Sigmoid colon (tissue), 4 donors: ENCODE measurements around the gene KEAP1.

ENCODE experiments used
- POLR2A ChIP-seq, 2 donors: fragments of 450-650 bp; IDR thresholded peaks; one replicate each; pipeline ENCODE4 v1.6.1; 2016; ENCODE audit warnings: antibody characterized with exemption in 2 of 2, mild to moderate bottlenecking in 2 of 2, moderate library complexity in 2 of 2
- POLR2AphosphoS5 ChIP-seq, 4 donors: sonication (generic); formaldehyde crosslinking; IDR thresholded peaks; one replicate each; pipeline ENCODE4 v1.6.1; 2017; ENCODE audit warnings: antibody characterized with exemption in 4 of 4
- TF ChIP-seq, protein P1 (sequence below), 4 experiments: fragments of 450-650 bp in 3 of 4; fragments of 200-600 bp in 1 of 4; IDR thresholded peaks; one replicate each; pipeline ENCODE4 v1.5.1; 2016 to 2019; ENCODE audit warnings: antibody characterized with exemption in 4 of 4, mild to moderate bottlenecking in 3 of 4, moderate library complexity in 2 of 4

DNA sequence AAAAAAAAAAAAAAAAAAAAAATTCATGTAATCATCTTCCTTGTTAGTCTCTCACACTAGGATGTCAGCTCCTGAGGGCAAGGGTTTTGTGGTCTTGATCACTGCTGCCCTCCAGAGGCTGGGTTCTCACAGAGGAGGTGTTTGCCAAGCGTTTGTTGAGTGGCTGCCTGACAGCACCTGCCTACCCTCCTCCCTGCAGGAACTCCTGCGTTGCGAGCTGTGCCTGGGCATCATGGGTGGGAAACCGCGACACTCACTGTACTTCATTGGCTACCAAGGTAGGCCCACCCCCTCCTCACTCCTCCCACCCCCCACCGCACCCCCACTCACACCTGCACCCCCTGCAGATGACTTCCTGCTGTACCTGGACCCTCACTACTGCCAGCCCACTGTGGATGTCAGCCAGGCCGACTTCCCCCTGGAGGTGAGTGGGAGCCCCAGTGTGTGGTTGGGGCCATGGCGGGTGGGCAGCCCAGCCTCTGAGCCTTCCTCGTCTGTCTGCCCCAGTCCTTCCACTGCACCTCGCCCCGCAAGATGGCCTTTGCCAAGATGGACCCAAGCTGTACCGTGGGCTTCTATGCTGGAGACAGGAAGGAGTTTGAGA is 48.6 kb upstream of the KEAP1 start:
- TF ChIP-seq, protein P1, sequence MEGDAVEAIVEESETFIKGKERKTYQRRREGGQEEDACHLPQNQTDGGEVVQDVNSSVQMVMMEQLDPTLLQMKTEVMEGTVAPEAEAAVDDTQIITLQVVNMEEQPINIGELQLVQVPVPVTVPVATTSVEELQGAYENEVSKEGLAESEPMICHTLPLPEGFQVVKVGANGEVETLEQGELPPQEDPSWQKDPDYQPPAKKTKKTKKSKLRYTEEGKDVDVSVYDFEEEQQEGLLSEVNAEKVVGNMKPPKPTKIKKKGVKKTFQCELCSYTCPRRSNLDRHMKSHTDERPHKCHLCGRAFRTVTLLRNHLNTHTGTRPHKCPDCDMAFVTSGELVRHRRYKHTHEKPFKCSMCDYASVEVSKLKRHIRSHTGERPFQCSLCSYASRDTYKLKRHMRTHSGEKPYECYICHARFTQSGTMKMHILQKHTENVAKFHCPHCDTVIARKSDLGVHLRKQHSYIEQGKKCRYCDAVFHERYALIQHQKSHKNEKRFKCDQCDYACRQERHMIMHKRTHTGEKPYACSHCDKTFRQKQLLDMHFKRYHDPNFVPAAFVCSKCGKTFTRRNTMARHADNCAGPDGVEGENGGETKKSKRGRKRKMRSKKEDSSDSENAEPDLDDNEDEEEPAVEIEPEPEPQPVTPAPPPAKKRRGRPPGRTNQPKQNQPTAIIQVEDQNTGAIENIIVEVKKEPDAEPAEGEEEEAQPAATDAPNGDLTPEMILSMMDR (IDR thresholded peaks at IDR 0.05) = no peak
- TF ChIP-seq POLR2AphosphoS5 (IDR thresholded peaks at IDR 0.05) (no peak), POLR2A (IDR thresholded peaks at IDR 0.05) (no peak)
